AG20443 (cell line): ENCODE measurements around the gene FICD.

ENCODE experiments used
- DNase-seq: peaks from one replicate; pipeline ENCODE4 v3.0.0; 2012; ENCODE audit warnings: low spot score, mixed read lengths

The FICD gene

DNA sequence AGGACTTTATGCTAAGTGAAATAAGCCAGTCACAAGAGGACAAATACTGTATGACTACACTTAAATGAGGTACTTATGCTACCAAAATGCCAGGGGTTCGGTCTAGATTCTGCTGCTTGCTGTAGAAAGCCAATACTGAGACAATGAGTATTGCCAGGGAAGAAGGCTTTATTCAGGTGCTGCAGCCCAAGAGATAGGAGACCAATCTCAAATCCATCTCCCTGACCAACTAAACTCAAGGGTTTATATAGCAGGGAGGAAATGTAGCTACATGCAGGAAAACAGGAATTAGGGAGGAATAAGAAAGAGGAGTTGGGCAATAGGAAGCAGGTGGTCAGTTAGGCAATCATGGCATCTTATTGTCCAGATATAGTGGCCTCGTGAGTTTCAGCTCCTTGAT, 12.2 kb upstream of the FICD start:
- DNase-seq, result no peak

DNA sequence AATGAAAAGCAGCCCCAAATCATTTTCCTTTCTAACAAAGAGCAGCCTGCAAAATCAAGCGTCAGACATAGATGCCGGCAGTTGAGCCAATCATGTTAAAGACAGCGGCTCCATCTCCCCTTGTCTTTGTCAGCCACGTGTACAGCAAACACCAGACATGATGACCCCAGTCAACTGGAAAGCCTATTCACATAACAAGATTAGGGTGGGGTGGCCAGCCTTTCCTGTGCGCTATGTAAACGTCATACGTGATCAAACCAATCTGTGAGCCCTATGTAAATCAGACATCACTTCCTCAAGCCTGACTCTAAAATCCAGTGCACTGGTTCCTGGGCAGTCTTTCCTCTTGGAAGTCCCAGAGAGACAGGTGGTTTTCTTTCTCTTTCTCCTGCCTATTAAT, 9.9 kb upstream of the FICD start:
- no peak for DNase-seq

DNA sequence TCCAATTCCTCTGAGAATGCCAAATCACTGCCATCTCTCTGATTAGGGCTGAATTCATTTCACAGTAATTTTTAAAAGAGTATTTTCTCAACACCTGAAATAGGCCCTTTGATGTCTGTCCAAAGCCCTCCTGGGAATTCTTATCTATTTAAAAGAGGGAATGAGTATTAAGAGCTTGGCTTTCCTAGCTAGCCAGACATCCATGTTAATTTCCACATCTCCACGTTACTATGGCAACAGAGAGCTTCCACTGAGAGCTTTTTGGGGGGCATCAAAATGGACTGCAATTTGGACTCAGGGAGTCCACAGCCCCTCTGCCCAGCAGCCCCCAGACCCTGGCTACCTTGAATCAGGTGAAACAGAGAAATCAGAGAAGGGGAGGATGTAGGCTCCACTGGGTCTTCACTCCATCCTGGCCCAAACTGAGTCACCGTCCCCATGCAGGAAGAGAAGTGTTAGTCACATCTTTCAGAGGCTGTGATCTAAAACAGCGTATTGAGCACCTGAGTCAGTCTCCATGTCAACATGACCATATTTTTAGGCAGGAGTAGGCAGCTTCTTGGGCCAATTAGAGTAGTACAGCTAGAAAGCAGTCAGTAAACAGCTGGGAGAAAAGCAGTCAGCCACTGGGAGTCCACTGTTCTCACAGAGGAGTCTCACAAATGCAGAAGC, 7.0 kb upstream of the FICD start:
- no peak for DNase-seq

DNA sequence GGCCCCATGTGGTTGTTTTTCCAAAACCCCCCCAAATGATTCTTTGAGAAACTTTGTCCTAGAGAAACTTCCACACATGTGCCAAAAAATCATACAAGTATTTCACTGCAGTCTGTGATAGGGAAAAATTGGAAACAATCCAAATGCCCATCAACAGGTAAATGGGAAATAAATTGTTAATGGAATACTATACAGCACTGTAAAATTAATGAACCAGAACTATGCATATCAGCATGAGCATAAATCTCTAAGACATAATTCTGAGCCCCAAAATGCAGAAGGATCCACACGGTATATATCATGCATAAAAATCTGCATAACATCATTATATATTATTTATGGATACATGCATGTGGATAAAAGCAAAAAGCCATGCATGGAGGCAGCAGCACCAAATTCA, 5.3 kb upstream of the FICD start:
- no peak for DNase-seq

DNA sequence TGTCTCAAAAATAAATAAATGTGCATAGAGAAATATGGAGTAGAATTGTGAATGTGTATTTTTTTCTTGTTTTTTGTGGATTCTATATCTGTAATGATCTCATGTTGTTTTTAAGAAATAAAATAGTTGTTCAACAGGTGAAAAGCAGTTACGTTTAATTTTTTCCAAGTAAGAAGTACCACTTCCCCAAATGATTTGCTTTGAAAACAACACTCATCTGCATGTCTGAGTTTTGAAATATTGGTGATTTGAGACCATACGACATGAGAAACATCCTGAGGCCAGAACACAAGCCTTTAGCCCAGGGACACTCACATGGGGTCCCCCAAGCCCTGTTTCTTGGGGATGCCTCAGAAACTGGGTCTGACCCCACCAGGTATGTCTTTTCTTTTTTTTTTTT, 4.2 kb upstream of the FICD start:
- DNase-seq, result no peak

DNA sequence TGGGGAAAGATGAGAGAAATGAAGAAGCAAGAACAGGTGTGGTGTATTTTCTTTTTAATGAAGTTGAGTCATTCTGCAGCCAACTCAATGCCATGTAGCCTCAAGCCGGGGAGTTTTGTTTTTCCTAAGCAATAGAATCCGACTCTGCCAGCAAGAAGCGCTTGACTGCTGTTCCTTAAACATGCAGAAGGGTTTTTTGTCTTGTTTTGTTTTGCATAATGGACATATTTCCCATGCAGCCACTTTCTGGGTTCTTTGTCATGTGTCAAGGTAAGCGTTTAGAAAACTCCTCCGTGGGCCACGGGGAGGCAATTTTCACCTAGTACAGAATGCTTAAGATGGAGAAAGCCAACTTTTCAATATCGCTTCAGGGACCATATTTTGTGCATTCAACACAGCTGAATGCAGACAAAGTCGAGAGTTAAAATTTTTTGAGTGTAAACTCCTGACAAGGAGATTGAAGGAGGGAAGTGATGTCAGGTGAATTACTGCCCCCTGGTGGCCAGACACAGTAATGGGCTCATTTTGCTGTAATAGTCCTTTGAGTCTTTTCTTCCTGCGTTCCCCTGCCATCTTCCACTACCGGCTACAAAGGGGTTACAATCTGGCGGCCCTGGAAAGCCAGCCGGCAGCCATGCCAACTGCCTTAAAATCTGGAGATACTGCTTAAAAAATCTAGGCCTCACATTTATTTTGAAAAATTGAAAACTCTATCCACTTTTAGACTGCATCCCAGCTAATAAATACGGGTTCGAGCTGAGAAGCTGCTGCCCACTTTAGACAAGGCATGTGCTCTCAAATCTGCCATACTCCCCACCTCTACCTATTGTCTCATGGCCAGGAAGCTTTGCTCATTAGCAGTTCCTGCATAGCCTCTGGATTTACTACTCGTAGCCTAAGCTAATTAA, 3.2 kb upstream of the FICD start:
- peak; percentile 63 for DNase-seq

DNA sequence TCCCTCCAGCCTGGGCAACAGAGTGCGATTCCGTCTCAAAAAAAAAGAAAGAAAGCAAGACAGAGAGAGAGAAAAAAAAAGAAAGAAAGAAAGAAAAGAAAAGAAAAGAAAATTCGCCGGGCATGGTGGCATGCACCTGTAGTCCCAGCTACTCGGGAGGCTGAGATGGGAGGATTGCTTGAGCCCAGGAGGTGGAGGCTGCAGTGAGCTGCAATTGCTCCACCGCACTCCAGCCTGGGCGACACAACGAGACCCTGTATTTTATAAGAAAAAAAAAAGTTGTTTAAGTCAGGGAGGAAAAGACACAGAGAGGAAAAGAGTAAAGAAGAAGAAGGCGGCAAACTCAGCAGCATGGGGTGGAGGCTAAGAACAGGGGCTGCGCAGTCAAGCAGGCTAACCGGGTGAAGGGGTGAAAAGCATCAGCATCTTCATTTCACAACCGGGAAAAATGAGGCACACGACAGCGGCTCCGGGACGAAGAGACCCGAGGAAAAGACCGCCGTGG, 557 bp upstream of the FICD start:
- no peak for DNase-seq

DNA sequence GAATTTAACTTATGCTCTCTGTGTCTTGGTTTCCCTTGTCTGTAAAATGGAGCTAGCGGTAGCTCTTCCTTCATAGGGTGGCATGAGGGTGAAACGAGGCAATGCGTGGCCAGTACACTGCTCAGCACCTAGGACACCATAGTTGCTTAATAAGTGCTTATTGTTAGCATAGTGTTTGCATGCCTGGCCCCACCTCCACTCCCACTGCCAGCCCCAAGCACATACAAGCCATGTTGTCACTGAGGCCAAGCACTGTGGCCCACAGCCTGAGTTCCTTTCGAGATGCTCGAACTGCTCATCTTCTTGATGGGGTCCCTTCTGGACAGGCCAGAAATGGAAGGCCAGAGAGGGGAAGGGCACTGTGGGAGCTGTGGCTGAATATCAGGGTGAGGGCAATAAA, 839 bp downstream of the FICD start:
- no peak for DNase-seq

DNA sequence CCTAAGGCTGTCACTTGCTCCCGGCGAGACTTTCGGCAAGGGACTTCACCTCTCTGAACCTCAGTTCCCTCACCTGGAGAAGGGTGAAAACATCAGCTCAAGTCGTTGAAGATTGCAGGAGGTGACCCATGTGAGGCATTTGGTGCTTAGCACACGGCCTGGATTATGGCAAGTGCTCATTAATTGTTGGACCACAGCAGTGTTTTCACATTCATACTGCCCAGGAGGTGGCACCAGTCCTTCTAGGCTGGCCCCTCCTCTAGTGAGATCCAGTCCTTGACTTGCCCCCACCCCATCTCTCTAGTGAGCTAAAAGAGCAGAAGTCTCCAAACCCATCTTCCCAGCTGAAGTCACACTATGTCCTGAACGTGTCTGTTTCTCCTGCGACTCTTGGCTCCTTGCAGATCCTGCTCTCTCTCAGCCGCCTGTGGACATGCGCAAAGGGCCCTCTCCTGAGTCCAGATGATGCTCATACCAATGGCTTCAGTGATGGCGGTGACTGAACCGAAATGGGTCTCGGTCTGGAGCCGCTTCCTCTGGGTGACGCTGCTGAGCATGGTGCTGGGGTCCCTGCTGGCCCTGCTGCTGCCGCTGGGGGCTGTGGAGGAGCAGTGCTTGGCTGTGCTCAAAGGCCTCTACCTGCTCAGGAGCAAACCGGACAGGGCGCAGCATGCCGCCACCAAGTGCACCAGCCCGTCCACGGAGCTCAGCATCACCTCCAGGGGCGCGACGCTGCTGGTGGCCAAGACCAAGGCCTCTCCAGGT, 1.6 kb downstream of the FICD start:
- DNase-seq, result no peak

DNA sequence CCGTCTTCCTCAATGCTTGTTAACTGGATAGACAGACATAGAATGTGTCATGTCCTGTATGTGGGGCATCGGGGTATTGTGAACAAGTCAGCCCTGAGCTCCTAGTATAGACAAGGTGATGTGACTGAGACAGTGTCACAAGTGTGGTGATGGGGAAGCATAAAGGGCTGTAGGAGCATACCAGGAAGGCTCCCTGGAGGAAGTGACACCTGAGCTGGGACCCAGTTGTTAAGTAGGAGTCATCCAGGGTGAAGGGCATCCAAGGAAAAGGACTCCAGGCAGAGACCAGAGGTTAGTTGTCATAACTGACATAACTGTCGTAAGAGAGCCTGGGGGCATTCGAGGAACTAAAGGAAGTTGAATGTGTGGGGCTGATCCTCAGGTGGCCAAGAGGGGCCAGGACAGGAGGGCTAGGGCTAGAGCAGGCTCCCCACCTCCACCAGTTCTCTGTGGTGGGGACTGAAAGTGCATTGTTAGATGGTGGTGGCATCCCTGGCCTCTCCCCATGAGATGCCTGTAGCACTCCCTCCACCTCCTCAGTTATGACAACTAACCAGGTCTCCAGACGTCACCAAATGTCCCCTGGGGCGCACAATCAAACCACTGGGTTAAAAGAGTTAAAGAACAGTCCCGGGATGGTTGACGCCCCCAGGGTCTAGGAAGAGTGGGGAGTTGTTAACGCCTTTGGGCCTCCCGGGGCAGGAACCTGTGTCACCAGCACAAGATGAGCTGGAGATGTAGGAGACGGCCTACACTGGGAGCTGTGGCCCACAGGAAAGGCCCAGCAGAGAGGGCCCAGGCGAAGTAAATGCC, 2.4 kb downstream of the FICD start:
- no peak for DNase-seq

GRCh38 chr12:108518101-108518715, 3.1 kb downstream of the FICD start:
- DNase-seq, result no peak

GRCh38 chr12:108518716-108519496, 3.8 kb downstream of the FICD start:
- no peak for DNase-seq

- DNase-seq, result no peak
Measured at GRCh38 chr12:108519558-108519957, 4.5 kb downstream of the FICD start.

DNA sequence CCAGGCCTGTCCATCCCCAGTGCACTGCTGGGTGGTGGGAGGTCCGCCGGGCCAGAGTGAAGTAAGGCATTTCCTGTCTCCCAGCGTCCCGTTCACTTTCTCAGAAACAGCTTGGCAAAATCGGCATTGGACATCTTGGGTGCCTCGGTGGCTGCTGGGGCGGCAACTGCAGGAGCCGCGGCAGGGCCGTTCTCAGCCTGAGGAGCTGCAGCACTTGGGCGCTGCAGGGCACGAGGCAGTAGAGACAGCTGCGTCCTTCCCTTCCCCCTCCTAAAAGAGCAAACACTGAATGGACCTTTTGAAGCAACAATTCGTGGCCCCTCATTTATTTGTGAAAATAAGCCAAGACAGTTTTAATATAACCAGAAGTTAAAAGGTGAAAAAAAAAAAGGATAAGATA, 8.3 kb downstream of the FICD start:
- no peak for DNase-seq

DNA sequence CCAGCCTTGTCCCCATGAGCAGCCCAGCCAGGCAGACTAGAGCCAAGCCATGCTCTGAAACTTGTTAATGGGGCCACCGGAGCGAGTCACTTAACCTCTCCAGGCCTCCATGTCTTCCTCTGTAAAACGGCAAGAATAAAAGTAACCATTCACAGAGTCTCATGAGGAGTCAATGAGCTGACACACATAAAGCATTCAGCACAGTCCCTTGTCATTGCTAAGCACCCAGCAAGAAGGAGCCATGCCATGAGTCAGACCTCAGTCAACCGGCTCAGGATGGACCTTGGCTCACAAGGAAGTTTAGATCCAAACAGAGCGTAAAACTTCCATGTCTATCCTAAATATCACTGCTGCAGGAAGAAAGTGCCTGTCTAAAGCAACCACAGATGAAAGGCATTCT, 10.6 kb downstream of the FICD start:
- DNase-seq, result peak; percentile 69

- peak; percentile 34 for DNase-seq
Measured at GRCh38 chr12:108526482-108527165, 11.5 kb downstream of the FICD start.

GRCh38 chr12:108527166-108527496, 12.1 kb downstream of the FICD start:
- no peak for DNase-seq

- no peak for DNase-seq
Measured at GRCh38 chr12:108530161-108530560, 15.1 kb downstream of the FICD start.

DNA sequence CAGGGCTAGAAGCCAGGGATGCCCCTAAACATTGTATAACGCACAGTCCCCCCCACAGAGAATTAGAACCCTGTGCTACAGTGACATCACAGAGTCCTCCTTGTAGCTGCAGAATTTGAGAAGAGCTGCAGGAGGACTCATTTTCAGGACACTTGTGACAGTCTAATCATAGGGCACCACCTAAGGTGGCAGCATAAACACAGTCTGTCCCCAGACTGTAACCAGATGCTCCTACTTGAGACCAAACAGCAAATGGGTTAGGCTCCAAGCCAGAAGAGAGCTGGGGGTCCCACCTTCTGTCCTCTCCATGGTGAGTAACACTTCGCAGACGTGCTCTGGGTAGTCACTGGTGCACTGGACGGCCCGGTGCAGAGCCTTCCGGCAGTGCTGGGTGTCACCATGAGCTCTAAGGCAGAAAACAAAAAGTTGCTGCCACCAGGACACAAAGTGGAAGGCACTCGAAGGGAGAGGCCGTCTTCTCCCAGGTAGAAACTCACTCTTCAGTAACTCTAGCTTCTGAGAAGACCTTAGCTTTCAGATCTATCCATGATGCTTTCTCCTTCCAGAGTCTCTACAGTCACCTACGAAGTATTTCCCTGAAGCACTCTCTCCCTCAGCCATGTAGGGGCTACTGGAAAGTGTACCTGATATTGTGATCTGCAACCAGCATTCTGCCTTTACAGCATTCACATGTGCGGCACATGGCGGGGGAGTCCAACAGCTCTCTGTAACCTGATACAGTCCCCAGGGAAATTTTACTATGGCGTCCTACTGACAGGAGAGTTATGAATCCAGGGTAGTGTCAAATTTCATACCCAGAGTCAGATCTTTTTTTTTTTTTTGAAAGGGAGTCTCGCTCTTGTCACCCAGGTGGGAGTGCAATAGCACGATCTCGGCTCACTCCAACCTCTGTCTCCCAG, 17.1 kb downstream of the FICD start:
- no peak for DNase-seq
